ENCODE results near the gene RABGAP1.

Gene RABGAP1

GRCh38 chr9:123031963-123032362, 91.1 kb downstream of the RABGAP1 start:
- Histone ChIP-seq H3K27me3 (ENCODE audit: insufficient read depth, poor library complexity, severe bottlenecking) (no peaks in the 10 kb centered on the region), H3K4me3 (replicated peaks; ENCODE audit: insufficient read depth, low read length) (no peak overlapping the region), H3K27ac (replicated peaks) (no peak overlapping the region)
- TF ChIP-seq POLR2AphosphoS5 (IDR thresholded peaks at IDR 0.05; ENCODE audit: low read depth) = no peak
- TF ChIP-seq CTCF (IDR thresholded peaks at IDR 0.05; ENCODE audit: insufficient read depth, low read length) = no peak
- TF ChIP-seq SPI1 (IDR thresholded peaks at IDR 0.05; ENCODE audit: borderline replicate concordance, low read depth) = no peak
- TF ChIP-seq, protein P1, sequence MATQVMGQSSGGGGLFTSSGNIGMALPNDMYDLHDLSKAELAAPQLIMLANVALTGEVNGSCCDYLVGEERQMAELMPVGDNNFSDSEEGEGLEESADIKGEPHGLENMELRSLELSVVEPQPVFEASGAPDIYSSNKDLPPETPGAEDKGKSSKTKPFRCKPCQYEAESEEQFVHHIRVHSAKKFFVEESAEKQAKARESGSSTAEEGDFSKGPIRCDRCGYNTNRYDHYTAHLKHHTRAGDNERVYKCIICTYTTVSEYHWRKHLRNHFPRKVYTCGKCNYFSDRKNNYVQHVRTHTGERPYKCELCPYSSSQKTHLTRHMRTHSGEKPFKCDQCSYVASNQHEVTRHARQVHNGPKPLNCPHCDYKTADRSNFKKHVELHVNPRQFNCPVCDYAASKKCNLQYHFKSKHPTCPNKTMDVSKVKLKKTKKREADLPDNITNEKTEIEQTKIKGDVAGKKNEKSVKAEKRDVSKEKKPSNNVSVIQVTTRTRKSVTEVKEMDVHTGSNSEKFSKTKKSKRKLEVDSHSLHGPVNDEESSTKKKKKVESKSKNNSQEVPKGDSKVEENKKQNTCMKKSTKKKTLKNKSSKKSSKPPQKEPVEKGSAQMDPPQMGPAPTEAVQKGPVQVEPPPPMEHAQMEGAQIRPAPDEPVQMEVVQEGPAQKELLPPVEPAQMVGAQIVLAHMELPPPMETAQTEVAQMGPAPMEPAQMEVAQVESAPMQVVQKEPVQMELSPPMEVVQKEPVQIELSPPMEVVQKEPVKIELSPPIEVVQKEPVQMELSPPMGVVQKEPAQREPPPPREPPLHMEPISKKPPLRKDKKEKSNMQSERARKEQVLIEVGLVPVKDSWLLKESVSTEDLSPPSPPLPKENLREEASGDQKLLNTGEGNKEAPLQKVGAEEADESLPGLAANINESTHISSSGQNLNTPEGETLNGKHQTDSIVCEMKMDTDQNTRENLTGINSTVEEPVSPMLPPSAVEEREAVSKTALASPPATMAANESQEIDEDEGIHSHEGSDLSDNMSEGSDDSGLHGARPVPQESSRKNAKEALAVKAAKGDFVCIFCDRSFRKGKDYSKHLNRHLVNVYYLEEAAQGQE (IDR thresholded peaks at IDR 0.05; ENCODE audit: insufficient replicate concordance, low read depth) = no peak
- no peak for TF ChIP-seq GABPA (IDR thresholded peaks at IDR 0.05; ENCODE audit: low read depth)
- no peak for DNase-seq (ENCODE audit: low read depth in 1 of 2, low spot score in 1 of 2)

- TF ChIP-seq SPI1 (IDR thresholded peaks at IDR 0.05; ENCODE audit: borderline replicate concordance, low read depth) (no peak), GABPA (IDR thresholded peaks at IDR 0.05; ENCODE audit: low read depth) (no peak), CTCF (IDR thresholded peaks at IDR 0.05; ENCODE audit: insufficient read depth, low read length) (no peak), POLR2AphosphoS5 (IDR thresholded peaks at IDR 0.05; ENCODE audit: low read depth) (no peak)
- TF ChIP-seq, protein P1 (IDR thresholded peaks at IDR 0.05; ENCODE audit: insufficient replicate concordance, low read depth) = no peak
- H3K4me3 ChIP-seq (replicated peaks; ENCODE audit: insufficient read depth, low read length) = no peak within 1 kb of the TSS
- no peaks in the 10 kb centered on the region for H3K27me3 ChIP-seq (ENCODE audit: insufficient read depth, poor library complexity, severe bottlenecking)
- DNase-seq (ENCODE audit: low read depth in 1 of 2, low spot score in 1 of 2) = no peak
- H3K27ac ChIP-seq (replicated peaks) = no peak within 1 kb of the TSS
Measured at GRCh38 chr9:123033352-123033751, 92.5 kb downstream of the RABGAP1 start, which contains the start of gene GPR21. Gene GPR21, plus strand, starts transcription at chr9:123033667. Its CDS starts 900 bp downstream, at chr9:123034567.

GRCh38 chr9:123033864-123034601, 93.2 kb downstream of the RABGAP1 start:
- Histone ChIP-seq H3K27me3 (ENCODE audit: insufficient read depth, poor library complexity, severe bottlenecking) (no peaks in the 10 kb centered on the region), H3K4me3 (replicated peaks; ENCODE audit: insufficient read depth, low read length) (no peak overlapping the region), H3K27ac (replicated peaks) (no peak overlapping the region)
- TF ChIP-seq POLR2AphosphoS5 (IDR thresholded peaks at IDR 0.05; ENCODE audit: low read depth) = no peak
- no peak for TF ChIP-seq SPI1 (IDR thresholded peaks at IDR 0.05; ENCODE audit: borderline replicate concordance, low read depth)
- no peak for TF ChIP-seq CTCF (IDR thresholded peaks at IDR 0.05; ENCODE audit: insufficient read depth, low read length)
- TF ChIP-seq GABPA (IDR thresholded peaks at IDR 0.05; ENCODE audit: low read depth) = no peak
- TF ChIP-seq, protein P1 (IDR thresholded peaks at IDR 0.05; ENCODE audit: insufficient replicate concordance, low read depth) = no peak
- DNase-seq (ENCODE audit: low read depth in 1 of 2, low spot score in 1 of 2) = no peak

Measured in HL-60 (cell line).